Stimulated activated naive CD8-positive, alpha-beta T cell treated with anti-CD3 and anti-CD28 coated beads, Interleukin-15, Interleukin-2, amounts not matched to agents 100 ng/mL and 50 ng/mL, for 24 hours (primary cell): ENCODE measurements around the gene DEK.

Experiments
- H3K27ac Mint-ChIP-seq: one replicate; pipeline ENCODE4 v1.8.0; 2021; ENCODE audit warnings: mild to moderate bottlenecking, mixed read lengths
- H3K27me3 Mint-ChIP-seq: one replicate; pipeline ENCODE4 v1.8.0; 2021; ENCODE audit warnings: mixed read lengths
- H3K36me3 Mint-ChIP-seq: one replicate; pipeline ENCODE4 v1.8.0; 2021; ENCODE audit warnings: low read depth, mixed read lengths
- H3K4me1 Mint-ChIP-seq: one replicate; pipeline ENCODE4 v1.8.0; 2021; ENCODE audit warnings: low read depth, mixed read lengths
- H3K4me3 Mint-ChIP-seq: one replicate; pipeline ENCODE4 v1.8.0; 2021; ENCODE audit warnings: mild to moderate bottlenecking, mixed read lengths
- H3K9me3 Mint-ChIP-seq: one replicate; pipeline ENCODE4 v1.8.0; 2021; ENCODE audit warnings: mixed read lengths

The DEK gene

DNA sequence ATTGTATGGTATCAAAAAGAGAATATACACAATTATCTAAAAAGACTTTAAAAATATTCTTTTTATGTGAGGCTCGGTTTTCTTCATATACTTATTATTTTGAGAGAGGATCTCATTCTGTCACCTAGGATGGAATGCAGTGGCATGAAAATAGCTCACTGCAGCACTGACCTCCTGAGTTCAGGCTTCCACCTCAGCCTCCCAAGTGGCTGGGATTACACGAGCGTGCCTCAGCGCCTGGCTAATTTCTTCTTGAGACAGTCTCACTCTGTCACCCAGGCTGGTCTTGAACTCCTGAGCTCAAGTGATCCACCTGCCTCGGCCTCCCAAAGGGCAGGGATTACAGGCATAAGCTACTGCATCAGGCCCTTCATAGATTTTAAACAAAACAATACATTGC is 10.7 kb downstream of the DEK start:
- Mint-ChIP-seq H3K4me1 (peaks cover 11% of the 10 kb centered on the region), H3K9me3 (no peaks in the 10 kb centered on the region), H3K27ac (no peak overlapping the region), H3K36me3 (peaks cover 78% of the 10 kb centered on the region), H3K4me3 (no peak overlapping the region), H3K27me3 (no peaks in the 10 kb centered on the region)

DNA sequence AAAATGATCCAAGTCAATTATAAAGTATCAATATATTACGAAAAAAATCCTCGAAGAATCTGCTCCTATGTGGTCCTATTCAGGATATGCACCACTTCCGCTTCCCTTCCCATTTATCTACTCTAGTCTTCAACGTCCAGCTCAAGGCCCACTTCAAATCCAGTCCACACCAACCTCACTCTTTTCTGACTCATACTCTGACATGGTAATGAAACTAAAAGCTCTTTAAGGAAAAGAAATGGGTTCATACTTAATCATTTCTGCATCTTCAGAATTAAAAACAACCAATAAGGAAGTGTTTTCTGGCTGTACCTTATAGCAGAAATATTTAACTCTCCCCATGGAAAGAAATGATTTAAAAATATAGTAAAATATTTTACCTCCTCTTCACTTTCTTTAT is 15.1 kb downstream of the DEK start:
- H3K4me1 Mint-ChIP-seq, result peaks cover 47% of the 10 kb centered on the region
- H3K27ac Mint-ChIP-seq, result no peak overlapping the region
- no peaks in the 10 kb centered on the region for H3K9me3 Mint-ChIP-seq
- H3K4me3 Mint-ChIP-seq, result no peak overlapping the region
- no peaks in the 10 kb centered on the region for H3K27me3 Mint-ChIP-seq
- H3K36me3 Mint-ChIP-seq, result peaks cover 83% of the 10 kb centered on the region

DNA sequence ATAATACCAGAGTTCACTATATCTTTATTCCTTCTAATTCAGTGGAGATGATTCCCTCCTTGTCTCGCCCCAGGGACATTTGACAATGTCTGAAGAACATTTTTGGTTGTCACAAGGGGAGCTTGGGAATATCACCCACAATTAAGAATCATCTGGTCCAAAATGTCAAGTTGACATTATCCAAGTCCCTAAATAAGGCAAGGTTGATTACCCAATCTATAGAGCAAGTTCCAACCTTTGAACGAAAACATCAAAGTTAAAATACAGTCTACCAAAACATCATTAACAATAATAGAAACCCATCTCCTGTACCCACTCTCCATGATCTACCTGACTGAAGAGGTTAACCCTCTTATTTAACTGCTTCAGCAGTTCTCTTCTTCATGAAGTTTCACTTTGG is 15.6 kb downstream of the DEK start:
- Mint-ChIP-seq H3K36me3 (peaks cover 84% of the 10 kb centered on the region), H3K4me1 (peaks cover 51% of the 10 kb centered on the region), H3K27ac (no peak overlapping the region), H3K4me3 (no peak overlapping the region), H3K27me3 (no peaks in the 10 kb centered on the region), H3K9me3 (no peaks in the 10 kb centered on the region)

DNA sequence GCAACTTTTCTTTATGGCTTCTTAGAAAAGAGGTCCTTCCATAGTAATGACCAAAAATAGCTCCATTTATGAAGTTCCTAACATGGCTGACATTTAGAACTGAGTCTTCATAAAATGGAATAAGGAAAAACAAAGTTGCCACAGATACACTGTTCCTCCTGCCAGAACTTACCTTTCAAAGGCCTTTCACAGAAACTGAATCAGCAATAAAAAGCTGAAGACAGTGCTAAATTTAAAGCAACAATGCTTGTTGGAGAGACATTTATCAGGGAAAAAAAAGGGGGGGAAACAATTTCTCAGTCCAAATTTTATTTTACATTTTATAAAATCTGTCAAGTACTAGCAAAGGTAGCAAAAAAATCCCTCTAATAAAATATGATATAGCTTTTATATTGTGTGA is 17.3 kb downstream of the DEK start:
- peaks cover 88% of the 10 kb centered on the region for H3K36me3 Mint-ChIP-seq
- H3K4me3 Mint-ChIP-seq, result no peak overlapping the region
- H3K27ac Mint-ChIP-seq, result no peak overlapping the region
- H3K4me1 Mint-ChIP-seq, result peaks cover 68% of the 10 kb centered on the region
- no peaks in the 10 kb centered on the region for H3K9me3 Mint-ChIP-seq
- no peaks in the 10 kb centered on the region for H3K27me3 Mint-ChIP-seq

DNA sequence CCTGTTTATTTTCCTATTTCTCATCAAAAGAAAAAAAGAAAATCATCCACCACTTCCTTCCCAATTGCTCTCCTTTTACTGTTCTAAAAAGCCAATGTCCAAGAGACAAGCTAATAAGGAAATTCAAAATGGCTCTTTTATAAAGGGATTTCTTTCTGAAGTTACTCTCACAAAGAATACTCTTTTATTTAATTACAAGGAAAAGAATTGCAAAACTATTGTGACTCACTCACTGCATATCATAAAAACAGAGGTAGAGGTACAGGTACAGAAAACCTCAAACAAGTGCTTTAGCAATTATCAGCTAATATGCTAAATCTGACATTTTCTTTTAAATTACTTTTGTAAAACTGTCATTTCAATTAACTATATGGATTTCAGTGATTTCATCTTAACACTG is 18.1 kb downstream of the DEK start:
- Mint-ChIP-seq H3K4me1 (peaks cover 76% of the 10 kb centered on the region), H3K27me3 (no peaks in the 10 kb centered on the region), H3K36me3 (peaks cover 87% of the 10 kb centered on the region), H3K9me3 (no peaks in the 10 kb centered on the region), H3K27ac (no peak overlapping the region), H3K4me3 (no peak overlapping the region)

DNA sequence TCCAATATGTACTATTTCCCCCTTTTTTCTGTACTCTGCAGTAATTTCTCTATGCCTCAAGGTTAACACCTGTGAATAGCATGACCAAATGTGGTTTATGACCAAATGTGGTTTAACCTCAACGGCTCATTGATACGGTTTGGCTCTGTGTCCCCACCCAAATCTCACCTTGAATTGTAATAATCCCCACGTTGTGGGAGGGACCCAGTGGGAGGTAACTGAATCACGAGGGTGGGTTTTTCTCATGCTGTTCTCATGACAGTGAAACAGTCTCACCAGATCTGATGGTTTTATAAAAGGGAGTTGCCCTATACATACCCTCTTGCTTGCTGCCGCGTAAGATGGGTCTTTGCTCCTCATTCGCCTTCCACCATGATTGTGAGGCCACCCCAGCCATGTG is 18.7 kb downstream of the DEK start:
- peaks cover 79% of the 10 kb centered on the region for H3K4me1 Mint-ChIP-seq

DNA sequence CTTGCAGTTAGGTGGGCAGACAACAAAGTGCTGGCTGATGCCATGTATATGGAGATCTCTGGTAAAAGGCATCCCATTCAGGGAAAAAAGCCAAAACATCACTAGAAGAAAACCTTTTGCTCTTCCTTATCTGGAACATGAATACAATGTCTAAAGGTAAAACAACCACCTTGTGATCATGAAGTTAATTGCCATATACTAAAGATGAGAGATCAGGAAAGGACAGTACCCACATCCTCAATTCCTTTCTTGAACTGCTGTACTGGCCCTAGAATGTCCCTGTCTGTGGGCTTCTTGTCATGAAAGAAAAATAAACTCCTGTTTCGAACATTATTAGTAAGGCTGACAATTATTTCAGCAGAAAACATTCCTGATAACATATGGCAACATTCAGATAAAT is 19.3 kb downstream of the DEK start:
- Mint-ChIP-seq H3K4me3 (no peak overlapping the region), H3K27me3 (no peaks in the 10 kb centered on the region), H3K27ac (no peak overlapping the region), H3K36me3 (peaks cover 97% of the 10 kb centered on the region), H3K9me3 (no peaks in the 10 kb centered on the region), H3K4me1 (peaks cover 79% of the 10 kb centered on the region)

More for the DNA sequence above, 18.7 kb downstream of the DEK start:
- Mint-ChIP-seq H3K4me3 (peak overlapping the region; percentile 51), H3K9me3 (no peaks in the 10 kb centered on the region), H3K36me3 (peaks cover 91% of the 10 kb centered on the region), H3K27ac (peak overlapping the region; percentile 67), H3K27me3 (no peaks in the 10 kb centered on the region)

DNA sequence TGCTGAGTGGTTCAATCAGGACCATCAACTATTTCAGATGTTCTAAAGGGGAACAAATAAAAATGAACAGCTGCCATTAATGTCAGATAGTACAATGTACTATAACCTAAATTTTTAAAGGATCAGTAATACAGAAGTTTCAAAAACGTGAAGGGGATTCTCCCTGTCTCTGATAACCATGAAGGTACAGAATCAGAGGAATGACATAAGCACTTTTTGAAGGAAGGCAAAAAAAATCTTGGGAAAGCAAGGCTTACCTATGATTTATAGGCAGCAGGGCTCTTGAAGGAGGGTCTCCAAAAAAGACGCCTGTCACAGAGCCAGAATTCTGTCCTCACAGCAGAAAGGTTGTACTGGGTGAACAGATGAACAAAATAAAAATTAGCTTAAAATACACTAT is 20.1 kb downstream of the DEK start:
- peaks cover 74% of the 10 kb centered on the region for H3K4me1 Mint-ChIP-seq
- H3K27ac Mint-ChIP-seq, result no peak overlapping the region
- peaks cover 98% of the 10 kb centered on the region for H3K36me3 Mint-ChIP-seq
- no peak overlapping the region for H3K4me3 Mint-ChIP-seq
- H3K27me3 Mint-ChIP-seq, result no peaks in the 10 kb centered on the region
- H3K9me3 Mint-ChIP-seq, result no peaks in the 10 kb centered on the region

DNA sequence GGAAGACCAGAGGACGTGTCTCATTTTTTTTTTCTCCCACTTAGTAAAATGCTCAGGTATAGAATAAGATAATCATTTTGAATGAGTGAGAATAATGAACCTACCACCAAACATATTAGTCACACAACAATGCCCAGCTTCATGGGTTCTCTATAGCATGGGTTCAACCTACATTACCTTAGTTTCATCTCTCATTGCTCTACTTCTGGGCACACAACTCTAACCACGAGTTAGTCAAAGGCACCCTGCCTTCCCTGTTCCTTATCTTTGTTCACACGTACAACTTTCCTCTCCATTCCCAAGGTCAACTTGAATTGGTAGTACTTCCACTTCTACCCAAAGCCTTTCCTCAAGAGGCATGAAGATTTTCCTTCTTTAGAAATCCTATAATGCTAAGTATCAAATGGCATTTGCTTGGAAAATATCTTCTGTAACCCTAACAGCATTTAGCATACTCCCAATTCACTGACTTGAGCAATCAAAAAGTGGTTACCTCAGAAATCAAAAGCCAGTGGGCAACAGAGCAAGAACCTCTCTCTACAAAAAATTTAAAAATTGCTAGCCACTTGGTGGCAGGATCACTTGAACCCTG is 20.9 kb downstream of the DEK start:
- H3K27ac Mint-ChIP-seq, result no peak overlapping the region
- no peak overlapping the region for H3K4me3 Mint-ChIP-seq
- H3K27me3 Mint-ChIP-seq, result no peaks in the 10 kb centered on the region
- peaks cover 95% of the 10 kb centered on the region for H3K36me3 Mint-ChIP-seq
- no peaks in the 10 kb centered on the region for H3K9me3 Mint-ChIP-seq
- H3K4me1 Mint-ChIP-seq, result peaks cover 70% of the 10 kb centered on the region

DNA sequence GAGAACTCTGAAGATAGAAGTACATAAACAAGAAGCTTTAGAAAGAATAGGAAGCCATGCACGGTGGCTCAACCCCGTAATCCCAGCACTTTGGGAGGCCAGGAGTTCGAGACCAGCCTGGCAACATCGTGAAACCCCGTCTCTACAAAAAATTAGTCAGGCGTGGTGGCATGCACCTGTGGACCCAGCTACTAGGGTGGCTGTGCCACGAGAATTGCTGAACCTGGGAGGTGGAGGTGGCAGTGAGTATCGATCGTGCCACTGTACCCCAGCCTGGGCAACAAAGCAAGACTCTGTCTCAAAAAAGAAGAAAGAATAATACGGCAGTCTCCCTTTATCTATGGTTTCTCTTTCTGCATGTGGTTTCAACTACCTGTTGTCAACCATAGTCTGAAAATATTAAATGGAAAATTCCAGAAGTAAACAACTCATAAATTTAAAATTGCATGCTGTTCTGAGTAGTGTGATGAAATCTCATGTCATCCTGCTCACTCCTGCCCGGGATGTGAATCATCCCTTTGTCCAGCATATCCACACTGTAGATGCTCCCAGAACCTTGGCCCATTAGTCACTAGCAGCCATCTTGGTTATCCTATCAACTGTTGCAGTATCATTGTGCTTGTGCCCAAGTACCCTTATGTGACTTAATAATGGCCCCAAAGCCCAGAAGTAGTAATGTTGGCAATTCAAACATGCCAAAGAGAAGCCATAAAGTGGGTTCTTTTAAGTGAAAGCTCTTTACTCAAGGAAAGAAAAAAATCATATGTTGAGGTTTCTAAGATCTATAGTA is 22.1 kb downstream of the DEK start:
- peak overlapping the region; percentile 55 for H3K27ac Mint-ChIP-seq
- no peak overlapping the region for H3K4me3 Mint-ChIP-seq
- no peaks in the 10 kb centered on the region for H3K9me3 Mint-ChIP-seq
- peaks cover 93% of the 10 kb centered on the region for H3K36me3 Mint-ChIP-seq
- no peaks in the 10 kb centered on the region for H3K27me3 Mint-ChIP-seq
- H3K4me1 Mint-ChIP-seq, result peaks cover 62% of the 10 kb centered on the region

DNA sequence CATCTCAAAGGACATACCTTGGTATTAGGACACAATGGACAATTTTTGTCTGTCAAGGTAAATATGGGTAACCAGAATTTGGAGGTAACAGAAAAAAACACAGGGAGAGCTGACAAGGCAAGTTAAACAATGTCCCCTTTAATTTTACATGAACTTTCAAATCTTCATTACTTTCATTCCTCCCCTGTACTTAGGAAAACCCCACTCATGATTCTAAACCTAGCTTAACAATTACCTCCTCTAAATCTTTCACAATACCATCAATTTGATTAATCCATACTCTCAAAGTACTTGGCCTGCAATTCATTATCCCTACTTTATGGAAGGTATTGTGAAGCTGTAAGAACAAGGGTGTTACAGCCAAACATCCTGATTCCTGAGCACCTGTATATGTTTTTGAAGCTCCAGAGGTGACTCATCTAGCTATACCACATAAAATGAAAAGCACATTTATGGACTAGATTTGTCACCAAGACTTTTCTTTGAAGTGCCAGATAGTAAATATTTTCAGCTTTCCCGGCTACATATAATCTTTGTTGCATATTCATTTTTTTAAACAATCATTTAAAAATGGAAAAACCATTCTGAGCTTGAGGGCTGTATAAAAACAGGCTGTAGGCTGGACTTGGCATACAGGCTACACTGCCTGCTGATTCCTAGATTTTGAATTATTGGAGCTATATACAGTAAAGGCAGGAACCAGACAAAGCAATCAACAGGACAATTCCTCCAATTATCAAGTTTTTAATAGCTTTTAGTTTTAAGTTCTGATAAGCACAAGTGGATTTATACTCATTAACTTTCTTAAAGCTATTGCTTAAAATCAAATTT is 22.9 kb downstream of the DEK start:
- peaks cover 93% of the 10 kb centered on the region for H3K36me3 Mint-ChIP-seq
- H3K27me3 Mint-ChIP-seq, result no peaks in the 10 kb centered on the region
- H3K4me1 Mint-ChIP-seq, result peaks cover 54% of the 10 kb centered on the region
- no peak overlapping the region for H3K4me3 Mint-ChIP-seq
- no peaks in the 10 kb centered on the region for H3K9me3 Mint-ChIP-seq
- H3K27ac Mint-ChIP-seq, result peak overlapping the region; percentile 39

DNA sequence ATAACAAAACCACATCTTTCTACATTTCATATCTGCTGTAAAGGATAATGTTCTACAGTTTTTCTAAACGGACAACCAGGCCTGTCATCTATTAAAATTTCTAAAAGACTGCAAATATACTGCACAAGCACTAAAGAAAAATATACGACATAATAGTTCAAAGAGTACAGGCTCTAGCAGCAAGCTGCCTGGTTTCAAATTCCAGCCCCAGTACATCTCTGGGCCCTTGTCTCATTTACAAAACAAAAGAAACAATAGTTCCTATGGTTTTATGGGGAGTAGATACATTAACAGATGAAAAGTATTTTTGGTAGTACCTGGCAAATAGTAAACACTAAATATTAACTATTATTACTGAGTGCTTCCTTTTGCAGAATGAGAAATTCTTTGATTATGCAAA is 24.1 kb downstream of the DEK start:
- Mint-ChIP-seq H3K4me3 (no peak overlapping the region), H3K27me3 (no peaks in the 10 kb centered on the region), H3K27ac (no peak overlapping the region), H3K9me3 (no peaks in the 10 kb centered on the region), H3K36me3 (peaks cover 93% of the 10 kb centered on the region), H3K4me1 (peaks cover 42% of the 10 kb centered on the region)

DNA sequence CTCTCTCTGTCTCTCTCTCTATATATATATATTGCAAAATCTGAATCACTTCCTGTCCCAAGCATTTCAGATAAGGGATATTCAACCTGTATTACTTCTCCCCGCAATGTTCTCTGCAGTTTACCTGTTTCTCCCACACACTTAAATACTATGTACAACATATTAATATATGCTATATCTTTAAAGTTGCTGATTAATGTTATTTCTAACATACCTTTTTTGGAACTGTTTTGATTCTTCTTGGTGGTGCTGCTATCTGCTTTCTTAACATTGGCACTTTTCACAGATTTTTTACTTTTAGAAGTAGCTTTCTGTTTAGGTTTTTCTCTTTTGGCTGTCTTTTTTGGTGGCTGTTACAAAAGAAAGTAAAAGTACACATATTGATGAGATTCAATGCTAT is 27.2 kb downstream of the DEK start:
- H3K4me1 Mint-ChIP-seq, result peaks cover 20% of the 10 kb centered on the region
- H3K36me3 Mint-ChIP-seq, result peaks cover 93% of the 10 kb centered on the region
- H3K27ac Mint-ChIP-seq, result no peak overlapping the region
- H3K9me3 Mint-ChIP-seq, result peaks cover 9% of the 10 kb centered on the region
- H3K27me3 Mint-ChIP-seq, result no peaks in the 10 kb centered on the region
- no peak overlapping the region for H3K4me3 Mint-ChIP-seq

DNA sequence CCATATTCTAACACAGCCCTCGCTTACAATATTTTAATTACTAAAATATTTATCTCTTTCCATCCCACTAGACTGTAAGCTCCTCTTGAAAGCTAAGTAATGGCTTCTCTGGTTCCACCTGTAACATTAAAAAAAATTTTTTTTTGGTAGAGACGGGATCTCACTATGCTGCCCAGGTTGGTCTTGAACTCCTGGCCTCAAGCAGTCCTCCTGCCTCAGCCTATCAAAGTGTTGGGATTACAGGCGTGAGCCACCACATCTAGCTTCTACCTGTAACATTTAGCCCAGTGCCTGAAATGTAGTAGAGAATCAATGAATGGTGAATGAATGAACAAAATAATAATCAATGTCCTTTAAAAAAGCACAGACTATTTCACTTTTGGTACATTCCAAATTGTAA is 28.8 kb downstream of the DEK start:
- Mint-ChIP-seq H3K9me3 (peaks cover 23% of the 10 kb centered on the region), H3K4me3 (no peak overlapping the region), H3K36me3 (peaks cover 94% of the 10 kb centered on the region), H3K4me1 (peaks cover 7% of the 10 kb centered on the region), H3K27me3 (no peaks in the 10 kb centered on the region), H3K27ac (no peak overlapping the region)

DNA sequence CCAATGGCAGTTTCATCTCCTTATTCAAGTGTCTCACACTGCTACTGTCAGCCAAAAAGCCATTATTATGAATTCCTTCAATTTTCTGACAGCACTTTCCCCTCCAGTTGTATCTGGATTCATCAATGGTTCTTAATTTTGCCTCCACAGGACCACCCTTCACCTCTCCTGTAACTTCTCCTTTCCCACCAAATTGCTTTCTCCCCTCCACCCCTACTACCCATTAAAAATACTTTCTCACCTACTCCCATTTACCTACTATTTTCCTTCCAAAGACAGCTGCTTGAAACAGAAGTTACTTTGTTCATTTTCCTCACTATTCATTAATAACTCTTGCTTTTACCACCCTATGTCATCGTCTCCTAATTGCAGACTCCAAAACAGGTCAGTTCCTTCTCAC is 29.8 kb downstream of the DEK start:
- peaks cover 95% of the 10 kb centered on the region for H3K36me3 Mint-ChIP-seq
- peaks cover 7% of the 10 kb centered on the region for H3K4me1 Mint-ChIP-seq
- no peaks in the 10 kb centered on the region for H3K27me3 Mint-ChIP-seq
- no peak overlapping the region for H3K4me3 Mint-ChIP-seq
- H3K9me3 Mint-ChIP-seq, result peaks cover 23% of the 10 kb centered on the region
- no peak overlapping the region for H3K27ac Mint-ChIP-seq
